Breast epithelium (tissue), 3 donors: ENCODE data around the gene CD300LF.

Experiments used
- CTCF ChIP-seq, 3 donors: fragments of 450-650 bp; IDR thresholded peaks; one replicate each; pipeline ENCODE4 v1.5.1; 2016 to 2017; ENCODE audit warnings: antibody characterized with exemption in 3 of 3, mild to moderate bottlenecking in 3 of 3, moderate library complexity in 3 of 3
- POLR2A ChIP-seq: fragments of 450-650 bp; IDR thresholded peaks from one replicate; pipeline ENCODE4 v1.6.1; 2016; ENCODE audit warnings: antibody characterized with exemption, mild to moderate bottlenecking, moderate library complexity
- POLR2AphosphoS5 ChIP-seq, 3 donors: sonication (generic); formaldehyde crosslinking; IDR thresholded peaks; one replicate each; pipeline ENCODE4 v1.6.1; 2017; ENCODE audit warnings: antibody characterized with exemption in 3 of 3

- TF ChIP-seq CTCF (IDR thresholded peaks at IDR 0.05) = no peak
- TF ChIP-seq POLR2AphosphoS5 (IDR thresholded peaks at IDR 0.05) = no peak
- no peak for TF ChIP-seq POLR2A
Measured at GRCh38 chr17:74711058-74711824, 1.5 kb downstream of the CD300LF start.
